H1 (cell line): ENCODE measurements around the gene RHOBTB3. TPM values are rescaled to one million over a fixed set of nuclear protein-coding genes. Genes with fewer than 3 reads are reported as not detected.

ENCODE experiments used
- CBX5 ChIP-seq: fragments of 300-800, 300-1000 bp; sonication (generic); IDR thresholded peaks from 2 replicates; pipeline ENCODE4 v1.7.1; 2016; ENCODE audit warnings: antibody characterized with exemption, low read length, low read depth
- JUND ChIP-seq: IDR thresholded peaks from 2 replicates; pipeline ENCODE4 v1.6.1; 2011; ENCODE audit warnings: mild to moderate bottlenecking, improper control_type of control experiment, low read length
- SUZ12 ChIP-seq: fragments of 200-600 bp; sonication (generic); IDR thresholded peaks from 2 replicates; pipeline ENCODE4 v1.6.1; 2012; ENCODE audit warnings: mild to moderate bottlenecking, inconsistent platforms, low read length, moderate library complexity, mixed read lengths
- polyA plus RNA-seq, 7 experiments: library from polyadenylated mRNA; depleted of rRNA in 3 of 7; stranded (reverse) in 5 of 7; unstranded in 2 of 7; fragments of >200 nt in 5 of 7; fragments of 200-250 nt in 2 of 7; gene quantifications; 1 replicate in 5 of 7; 2 replicates in 1 of 7; 4 replicates in 1 of 7; pipeline versions ENCODE4 v1.2.1 to v1.2.3, GENCODE V29; 2011 to 2013; ENCODE audit warnings: missing spikeins in 2 of 7, mixed read lengths in 2 of 7
- total RNA-seq: library from RNA; stranded (reverse); fragmentation: NEBNext Ultra II Directional; extraction: Animal tissue kit (Norgen Biotek cat#: 25700); gene quantifications from 2 replicates; pipeline ENCODE4 v1.2.1, GENCODE V29; 2021
- TF ChIP-seq, protein P1 (sequence below): IDR thresholded peaks from 2 replicates; pipeline ENCODE4 v1.6.1; 2012; ENCODE audit warnings: inconsistent platforms

The RHOBTB3 gene
- total and polyA plus RNA-seq, 2 of the 8 experiments (the other 6 are each of a cell fraction or from before 2014, with no cell fraction given): 8.2 to 17.5 TPM

DNA sequence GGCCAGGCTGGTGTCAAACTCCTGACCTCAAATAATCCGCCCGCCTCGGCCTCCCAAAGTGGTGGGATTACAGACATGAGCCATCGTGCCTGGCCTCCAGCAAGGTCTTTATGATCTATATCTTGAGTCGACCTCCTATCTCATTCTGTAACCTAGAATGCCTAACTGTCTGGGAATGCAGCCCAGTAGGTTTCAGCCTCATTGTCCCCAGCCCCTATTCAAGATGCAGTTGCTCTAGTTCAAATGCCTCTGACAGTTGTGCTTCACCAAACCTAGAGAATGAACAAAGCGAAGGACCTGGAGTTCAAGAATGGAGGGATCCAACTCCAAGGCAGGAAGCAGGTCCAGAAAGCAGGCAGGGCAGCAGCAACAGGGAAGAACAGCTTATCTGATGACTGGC is 60.6 kb downstream of the RHOBTB3 start (continued):
- TF ChIP-seq JUND (no peak), SUZ12 (no peak), CBX5 (no peak)
- TF ChIP-seq, protein P1, sequence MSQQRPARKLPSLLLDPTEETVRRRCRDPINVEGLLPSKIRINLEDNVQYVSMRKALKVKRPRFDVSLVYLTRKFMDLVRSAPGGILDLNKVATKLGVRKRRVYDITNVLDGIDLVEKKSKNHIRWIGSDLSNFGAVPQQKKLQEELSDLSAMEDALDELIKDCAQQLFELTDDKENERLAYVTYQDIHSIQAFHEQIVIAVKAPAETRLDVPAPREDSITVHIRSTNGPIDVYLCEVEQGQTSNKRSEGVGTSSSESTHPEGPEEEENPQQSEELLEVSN: no peak
